Erythroblast (primary cell): ENCODE data around the gene DYRK4.

Experiments
- DNase-seq, 2 experiments: peaks; one replicate each; lab custom pipeline; 2025; lab: John Stamatoyannopoulos, UW
- GATA1 ChIP-seq: IDR thresholded peaks from 2 replicates; pipeline ENCODE4 v1.6.1; 2011; ENCODE audit warnings: low read depth, mild to moderate bottlenecking, control low read depth, low read length, moderate library complexity
- POLR2A ChIP-seq: IDR thresholded peaks from 2 replicates; pipeline ENCODE4 v1.6.1; 2011; ENCODE audit warnings: mild to moderate bottlenecking, low read length

The DYRK4 gene

DNA sequence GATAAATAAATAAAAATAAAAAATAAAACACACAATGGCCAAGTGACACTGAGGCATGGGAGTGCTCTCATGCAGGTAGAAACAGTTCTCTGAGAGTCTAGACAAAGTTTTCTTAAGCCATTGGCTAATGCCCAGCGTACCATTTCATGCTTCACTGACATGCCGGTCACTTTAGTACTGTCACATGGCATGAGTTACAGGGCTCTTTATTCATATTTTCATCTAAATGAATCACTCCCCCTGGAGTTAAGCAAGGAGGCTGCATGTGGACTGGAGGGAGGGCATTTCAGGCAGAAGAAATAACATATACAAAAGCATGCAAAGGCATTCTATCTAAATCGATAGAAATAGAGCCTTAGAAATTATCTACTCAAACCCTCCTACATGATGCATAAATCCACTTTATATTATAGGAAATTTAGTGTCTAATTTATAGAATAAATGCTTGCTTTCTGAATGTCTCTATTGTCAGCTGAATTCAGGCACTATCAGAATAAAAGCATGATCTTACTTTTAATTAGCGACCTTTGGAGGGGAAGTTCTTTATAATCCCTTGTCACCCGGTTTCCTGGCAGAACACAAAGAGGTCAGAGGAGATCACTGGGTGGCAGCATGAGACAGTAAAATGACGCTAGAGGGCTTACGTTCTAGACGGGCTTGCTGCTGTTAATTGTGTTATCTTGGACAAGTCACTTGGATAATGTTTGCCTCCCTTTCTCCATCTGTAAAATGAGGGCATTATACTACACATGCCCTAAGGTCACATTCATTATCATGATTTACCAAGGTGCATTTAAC, 17.5 kb downstream of the DYRK4 start:
- peak; percentile 16 to 19 for DNase-seq
- no peak for TF ChIP-seq GATA1
- TF ChIP-seq POLR2A: no peak

DNA sequence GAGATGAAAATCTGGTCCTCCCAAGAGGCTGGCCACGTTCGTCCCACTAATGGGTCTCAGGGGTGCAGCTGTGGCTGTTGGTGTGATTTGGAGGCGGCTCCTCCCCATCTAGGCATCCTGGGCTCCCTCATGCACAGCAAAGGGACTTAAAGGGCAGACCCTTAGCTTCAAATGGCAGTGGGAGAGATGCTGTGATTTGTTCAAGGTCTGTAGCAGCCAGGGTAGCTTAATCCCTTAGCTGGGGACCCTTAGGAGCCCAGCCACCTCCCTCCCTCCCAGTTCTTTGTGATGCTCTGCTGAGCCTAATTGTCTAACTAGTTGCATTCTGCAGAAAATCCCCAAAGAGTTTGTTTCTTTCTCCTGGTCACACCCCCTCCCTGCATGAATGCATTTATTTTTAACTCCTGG, 18.3 kb downstream of the DYRK4 start:
- DNase-seq: no peak
- TF ChIP-seq GATA1: no peak
- no peak for TF ChIP-seq POLR2A

DNA sequence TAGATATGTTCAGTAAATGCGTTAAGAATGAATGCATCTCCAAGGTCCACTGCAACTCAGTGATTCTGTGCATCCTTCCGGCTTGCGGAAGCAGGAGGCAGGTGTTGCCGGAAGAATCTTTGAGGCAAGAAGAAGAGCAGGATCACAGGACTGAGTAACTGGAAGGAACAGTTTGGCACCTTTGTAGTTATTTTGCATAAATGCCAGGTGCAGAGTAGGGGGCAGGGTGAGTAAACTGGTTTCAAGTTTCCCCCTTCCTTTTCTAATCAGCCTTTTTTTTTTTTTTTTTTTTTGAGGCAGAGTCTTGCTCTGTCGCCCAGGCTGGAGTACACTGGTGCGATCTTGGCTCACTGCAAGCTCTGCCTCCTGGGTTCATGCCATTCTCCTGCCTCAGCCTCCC, 22.3 kb downstream of the DYRK4 start:
- no peak for DNase-seq
- TF ChIP-seq GATA1 (no peak), POLR2A (no peak)

DNA sequence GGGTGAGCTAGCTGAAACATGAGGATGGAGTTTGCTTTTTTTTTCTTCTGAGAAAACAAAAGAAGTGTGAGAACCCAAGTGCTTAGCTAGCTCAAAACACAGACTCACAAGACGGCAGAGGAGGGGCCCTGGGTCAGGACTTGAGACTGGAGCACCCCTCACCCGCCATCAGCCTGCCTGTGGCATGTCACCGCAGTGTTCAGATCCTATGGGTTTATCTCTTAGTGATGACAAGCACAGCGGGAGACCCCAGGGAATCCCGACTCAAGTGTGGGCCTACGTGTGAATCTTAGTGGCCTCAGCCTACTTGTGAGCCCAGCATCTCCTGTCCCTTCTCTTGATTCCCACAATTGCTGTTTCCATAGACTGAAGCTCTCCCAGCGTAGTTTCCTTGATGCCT, 22.9 kb downstream of the DYRK4 start:
- DNase-seq: no peak
- TF ChIP-seq GATA1 (no peak), POLR2A (no peak)

DNA sequence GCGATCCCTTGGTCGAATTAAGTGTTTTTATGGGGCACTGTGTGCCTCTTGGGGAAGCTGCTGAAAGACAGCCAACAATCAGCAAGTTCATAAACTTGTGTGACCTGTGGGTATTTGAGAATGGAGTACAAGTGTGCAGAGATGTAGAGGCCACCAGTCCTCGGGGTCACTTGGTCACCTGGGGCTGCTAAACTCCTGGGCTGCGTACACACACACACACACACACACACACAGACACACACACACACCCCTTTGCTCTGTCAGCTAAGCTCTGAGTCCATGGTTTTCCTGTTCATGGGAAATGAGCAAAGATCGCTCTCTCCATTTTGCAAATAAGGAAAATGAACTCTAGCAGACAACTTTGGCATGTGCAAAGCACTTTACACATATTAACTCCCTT, 24.5 kb downstream of the DYRK4 start:
- no peak for TF ChIP-seq POLR2A
- no peak for TF ChIP-seq GATA1
- no peak for DNase-seq

DNA sequence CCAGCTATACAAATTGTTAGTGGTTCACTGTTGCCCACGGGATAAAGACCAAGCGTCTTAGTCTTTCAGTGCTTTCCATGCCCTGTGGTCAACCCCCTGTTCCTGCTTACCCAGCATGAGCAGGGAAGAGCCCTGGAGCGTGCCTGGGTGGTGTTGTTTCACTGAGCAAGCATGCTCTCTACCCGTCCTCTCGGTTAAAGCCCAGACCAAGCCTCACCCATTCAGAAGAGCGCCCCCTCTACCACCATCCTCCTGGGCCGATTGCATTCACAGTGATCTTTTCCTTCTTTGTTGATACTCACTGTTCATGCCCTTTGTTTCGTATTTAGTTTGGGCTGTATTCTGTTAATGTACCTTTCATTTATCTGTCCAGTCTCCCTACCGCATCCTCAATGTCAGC, 25.1 kb downstream of the DYRK4 start:
- TF ChIP-seq POLR2A (no peak), GATA1 (no peak)
- no peak for DNase-seq

DNA sequence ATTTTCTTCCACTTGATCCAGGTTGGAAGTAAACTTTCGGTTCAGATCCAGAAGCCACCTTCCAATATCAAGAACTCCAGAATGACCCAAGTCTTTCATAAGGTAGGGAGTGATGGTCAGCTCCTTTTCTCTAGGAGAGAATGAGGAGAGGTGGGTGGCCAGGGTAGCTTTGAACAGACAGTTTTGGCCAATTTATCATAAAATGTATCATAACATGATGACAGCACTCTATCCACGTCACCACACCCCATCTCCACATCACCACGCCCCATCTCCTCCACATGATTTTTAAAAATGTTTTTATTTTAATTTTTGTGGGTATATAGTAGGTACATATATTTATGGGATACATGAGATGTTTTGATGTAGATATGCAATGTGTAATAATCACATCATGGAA, 26.9 kb downstream of the DYRK4 start:
- DNase-seq: no peak
- no peak for TF ChIP-seq GATA1
- no peak for TF ChIP-seq POLR2A

DNA sequence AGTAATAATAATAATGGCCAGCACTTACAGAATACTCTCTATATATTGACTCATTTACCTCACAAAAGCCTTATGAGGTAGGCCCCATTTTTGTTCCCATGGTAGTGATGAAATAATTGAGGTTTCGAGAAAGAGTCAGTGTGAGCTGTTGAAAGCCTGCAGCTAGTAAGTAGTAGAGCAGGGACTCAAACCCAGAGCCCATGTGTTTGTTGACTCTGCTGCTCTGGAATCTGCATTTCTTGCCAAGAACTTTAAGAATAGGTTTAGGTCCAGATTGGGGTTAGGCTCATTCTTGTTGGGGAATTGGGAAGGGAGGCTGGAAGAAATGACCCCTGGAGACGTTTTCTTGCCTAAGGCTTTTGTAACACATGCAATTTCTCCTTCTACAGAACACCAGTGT, 27.9 kb downstream of the DYRK4 start:
- TF ChIP-seq GATA1 (no peak), POLR2A (no peak)
- no peak for DNase-seq

DNA sequence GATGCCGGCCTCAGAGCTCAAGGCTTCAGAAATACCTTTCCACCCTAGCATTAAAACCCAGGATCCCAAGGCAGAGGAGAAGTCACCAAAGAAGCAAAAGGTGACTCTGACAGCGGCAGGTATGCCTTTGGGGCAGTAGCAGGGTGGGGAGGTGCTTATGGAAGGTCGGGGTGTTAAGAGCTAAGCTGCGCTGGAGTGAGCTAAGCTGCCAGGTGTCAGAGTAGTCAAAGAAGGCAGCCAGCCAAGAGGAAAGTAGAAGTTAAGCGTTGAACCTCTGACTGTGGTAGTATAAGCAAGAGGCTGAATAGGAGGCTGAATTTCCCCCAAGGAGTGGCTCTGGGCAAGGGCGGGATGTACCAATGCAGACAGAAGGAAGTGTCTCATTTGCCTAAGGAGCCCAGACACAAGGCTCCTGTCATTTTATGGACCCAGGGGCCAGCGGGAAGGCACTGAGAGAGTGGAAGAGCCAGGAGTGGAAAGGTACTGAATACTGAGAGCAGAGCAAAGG, 29.2 kb downstream of the DYRK4 start:
- TF ChIP-seq POLR2A (no peak), GATA1 (no peak)
- no peak for DNase-seq

DNA sequence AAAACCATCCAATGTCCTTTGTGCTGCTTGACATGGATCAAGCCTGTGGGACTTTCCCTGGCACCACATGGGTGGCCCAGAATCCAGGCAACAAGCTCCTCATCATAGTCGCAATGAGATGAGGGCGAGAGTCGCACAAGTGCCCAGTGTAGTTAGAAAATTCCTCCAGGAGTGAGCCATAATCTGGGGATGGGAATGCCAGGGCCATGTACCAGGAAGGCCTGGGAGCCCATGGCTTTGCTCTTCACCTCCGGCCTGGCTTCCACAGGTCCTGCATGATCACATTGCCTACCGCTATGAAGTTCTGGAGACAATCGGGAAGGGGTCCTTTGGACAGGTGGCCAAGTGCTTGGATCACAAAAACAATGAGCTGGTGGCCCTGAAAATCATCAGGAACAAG, 33.9 kb downstream of the DYRK4 start:
- DNase-seq: no peak
- TF ChIP-seq GATA1 (no peak), POLR2A (no peak)

DNA sequence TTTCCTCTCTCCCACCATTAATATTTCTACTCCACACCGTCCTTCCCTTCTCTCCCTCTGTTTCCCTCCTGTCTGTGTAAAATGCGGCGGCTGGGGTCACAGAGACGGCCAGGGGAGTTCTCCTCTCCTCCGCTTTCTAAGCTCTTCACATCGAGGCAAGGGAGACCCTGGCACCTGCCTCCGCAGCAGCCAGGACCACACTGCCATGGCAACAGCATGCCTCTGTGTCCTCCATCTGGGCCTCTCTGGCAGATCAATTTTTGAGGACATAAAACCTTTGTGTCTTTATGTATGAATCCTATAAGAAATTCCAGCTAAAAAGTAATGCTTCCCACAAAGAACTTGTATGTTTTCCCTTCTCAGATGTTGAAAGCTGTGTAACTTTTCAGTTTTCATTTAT, 41.4 kb downstream of the DYRK4 start:
- no peak for DNase-seq
- TF ChIP-seq GATA1 (no peak), POLR2A (no peak)

DNA sequence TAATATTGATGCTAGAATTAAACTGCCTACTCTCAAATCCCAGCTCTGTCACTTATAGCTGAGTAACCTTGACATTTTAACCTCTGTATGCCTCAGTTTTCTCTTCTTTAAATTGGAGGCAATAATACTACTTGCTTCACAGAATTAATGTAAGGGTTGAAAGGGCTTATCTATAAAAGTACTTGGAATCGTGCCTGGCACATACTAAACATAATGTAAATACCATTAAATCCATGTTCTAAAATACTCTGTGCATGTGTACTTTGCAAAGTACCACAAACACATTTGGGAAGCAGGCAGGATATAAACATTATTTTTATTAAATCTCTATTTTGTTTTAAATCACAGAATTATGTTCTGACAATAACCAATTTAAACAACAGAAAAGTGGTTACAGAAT, 41.9 kb downstream of the DYRK4 start:
- no peak for TF ChIP-seq GATA1
- TF ChIP-seq POLR2A: no peak

DNA sequence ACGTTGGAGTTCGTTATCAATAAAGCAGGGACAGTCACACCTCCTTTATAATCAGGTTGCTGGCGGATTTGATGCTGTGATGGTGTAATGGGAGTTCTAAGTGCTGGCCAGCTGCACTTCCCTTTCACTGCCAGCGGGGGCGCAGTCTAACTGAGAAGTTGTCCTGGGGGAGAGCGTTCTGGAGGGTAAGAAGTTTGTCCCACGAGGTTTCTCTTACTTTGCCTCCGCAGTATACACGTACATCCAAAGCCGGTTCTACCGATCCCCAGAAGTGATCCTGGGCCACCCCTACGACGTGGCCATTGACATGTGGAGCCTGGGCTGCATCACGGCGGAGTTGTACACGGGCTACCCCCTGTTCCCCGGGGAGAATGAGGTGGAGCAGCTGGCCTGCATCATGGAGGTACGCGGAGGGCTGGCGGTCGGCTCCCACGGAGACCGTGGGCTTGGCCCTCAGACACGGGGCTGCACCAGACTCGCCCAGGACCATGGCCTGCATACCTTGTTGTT, 42.7 kb downstream of the DYRK4 start:
- TF ChIP-seq GATA1 (no peak), POLR2A (peak; percentile 55)
- DNase-seq: peak; percentile 88 to 89

More for the DNA sequence above, 41.9 kb downstream of the DYRK4 start:
- DNase-seq: no peak

DNA sequence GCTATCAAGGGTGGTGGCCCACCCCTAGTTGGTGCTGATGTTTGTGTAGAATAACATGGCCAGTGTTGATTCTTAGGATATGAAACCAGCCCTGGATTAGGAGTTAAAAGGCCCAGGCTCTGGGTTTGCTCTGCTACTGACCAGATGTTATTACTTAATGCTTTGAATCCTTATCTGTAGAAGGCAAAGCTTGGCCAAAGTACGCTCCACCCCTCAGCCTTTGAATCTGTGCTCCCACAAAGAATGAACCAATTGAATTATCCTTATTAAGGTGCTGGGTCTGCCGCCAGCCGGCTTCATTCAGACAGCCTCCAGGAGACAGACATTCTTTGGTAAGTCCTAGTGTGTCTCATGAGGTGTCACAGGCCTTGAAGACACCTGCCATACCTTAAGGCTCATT, 45.0 kb downstream of the DYRK4 start:
- peak in 1 of 2 experiments; percentile 6 for DNase-seq
- no peak for TF ChIP-seq POLR2A

DNA sequence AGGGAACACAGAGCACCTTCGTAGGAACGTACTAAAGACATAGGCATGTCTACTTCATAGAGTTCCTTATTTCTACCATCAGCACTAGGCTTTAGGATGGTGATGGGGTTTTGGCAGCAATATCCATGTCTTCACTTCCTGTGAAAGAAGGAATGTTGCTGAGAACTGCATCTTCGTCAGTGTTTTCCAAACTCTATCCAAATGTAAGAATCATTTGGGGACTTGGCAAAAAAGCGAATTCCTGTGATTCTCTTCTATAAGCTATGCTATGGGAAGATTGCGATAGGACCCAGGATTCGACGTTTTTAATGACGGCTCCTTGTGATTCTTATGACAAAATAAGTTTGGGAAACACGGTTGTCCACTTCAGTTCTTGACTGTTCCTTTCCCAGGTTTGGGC, 47.1 kb downstream of the DYRK4 start:
- no peak for DNase-seq
- TF ChIP-seq GATA1 (no peak), POLR2A (no peak)
